Endodermal cell (in vitro differentiated cells): ENCODE measurements around the gene KIF6. TPM values are rescaled to one million over a fixed set of nuclear protein-coding genes. Genes with fewer than 3 reads are reported as not detected.

ENCODE experiments used
- DNase-seq: peaks from one replicate; pipeline ENCODE4 v3.0.0-alpha.2; 2017
- H3K27ac ChIP-seq: 2 replicates; pipeline ENCODE4 v1.5.1; 2013; ENCODE audit warnings: mild to moderate bottlenecking, low read depth, low read length, moderate library complexity
- H3K27me3 ChIP-seq: 2 replicates; pipeline ENCODE4 v1.6.1; 2013; ENCODE audit warnings: mild to moderate bottlenecking, low read length, moderate library complexity; ENCODE audit not compliant: insufficient read depth, control insufficient read depth, poor library complexity, severe bottlenecking
- H3K36me3 ChIP-seq: 2 replicates; pipeline ENCODE4 v1.7.0; 2013; ENCODE audit warnings: mild to moderate bottlenecking, low read length, moderate library complexity; ENCODE audit not compliant: control insufficient read depth, insufficient read depth
- H3K4me1 ChIP-seq: one replicate; pipeline ENCODE4 v1.7.0; 2013; ENCODE audit warnings: low read length; ENCODE audit not compliant: control insufficient read depth, insufficient read depth
- H3K4me3 ChIP-seq: 2 replicates; pipeline ENCODE4 v1.5.1; 2013; ENCODE audit warnings: mild to moderate bottlenecking, low read length, moderate library complexity
- H3K9ac ChIP-seq: 2 replicates; pipeline ENCODE4 v1.6.1; 2013; ENCODE audit warnings: mild to moderate bottlenecking, low read length, moderate library complexity; ENCODE audit not compliant: poor library complexity, severe bottlenecking; ENCODE audit errors: extremely low read depth
- H3K9me3 ChIP-seq: 2 replicates; pipeline ENCODE4 v1.6.1; 2013; ENCODE audit warnings: mild to moderate bottlenecking, low read length, moderate library complexity; ENCODE audit not compliant: control insufficient read depth
- H3K27ac Mint-ChIP-seq: 2 replicates; pipeline ENCODE4 v1.8.0; 2020; ENCODE audit warnings: mixed read lengths
- H3K27me3 Mint-ChIP-seq: 2 replicates; pipeline ENCODE4 v1.8.0; 2021; ENCODE audit warnings: mild to moderate bottlenecking, mixed read lengths; ENCODE audit not compliant: insufficient read depth
- H3K36me3 Mint-ChIP-seq: 2 replicates; pipeline ENCODE4 v1.8.0; 2020; ENCODE audit warnings: low read depth, mixed read lengths
- H3K4me1 Mint-ChIP-seq: 2 replicates; pipeline ENCODE4 v1.8.0; 2020; ENCODE audit warnings: mixed read lengths
- H3K4me3 Mint-ChIP-seq: 2 replicates; pipeline ENCODE4 v1.8.0; 2020; ENCODE audit warnings: mild to moderate bottlenecking, moderate library complexity, mixed read lengths
- H3K9me3 Mint-ChIP-seq: 2 replicates; pipeline ENCODE4 v1.8.0; 2020; ENCODE audit warnings: mild to moderate bottlenecking, mixed read lengths
- CTCF ChIP-seq: fragments of 200-600 bp; sonication (generic); conservative IDR thresholded peaks from 2 replicates; pipeline ENCODE4 v1.5.0; 2021; ENCODE audit warnings: antibody characterized with exemption, mild to moderate bottlenecking
- WGBS, 2 experiments: methylation state at CpG; one replicate each; pipeline versions ENCODE4 v1.1.5 to v1.1.7; 2013; ENCODE audit warnings: missing lambda C conversion rate in 2 of 2, mixed read lengths in 1 of 2; ENCODE audit not compliant: insufficient coverage in 1 of 2, insufficient read length in 1 of 2; 5-methylcytosine and 5-hydroxymethylcytosine counted together
- total RNA-seq, 2 donors: library from RNA; stranded (reverse); fragmentation: NEBNext Ultra II Directional in 1 of 2; extraction: Animal tissue kit (Norgen Biotek cat#: 25700) in 1 of 2; gene quantifications; 2 replicates in 1 of 2; 3 replicates in 1 of 2; pipeline ENCODE4 v1.2.1, GENCODE V29; 2021

KIF6 gene
- total RNA-seq, 2 donors from 2014 or later, result 0.62 to 1.1 TPM

DNA sequence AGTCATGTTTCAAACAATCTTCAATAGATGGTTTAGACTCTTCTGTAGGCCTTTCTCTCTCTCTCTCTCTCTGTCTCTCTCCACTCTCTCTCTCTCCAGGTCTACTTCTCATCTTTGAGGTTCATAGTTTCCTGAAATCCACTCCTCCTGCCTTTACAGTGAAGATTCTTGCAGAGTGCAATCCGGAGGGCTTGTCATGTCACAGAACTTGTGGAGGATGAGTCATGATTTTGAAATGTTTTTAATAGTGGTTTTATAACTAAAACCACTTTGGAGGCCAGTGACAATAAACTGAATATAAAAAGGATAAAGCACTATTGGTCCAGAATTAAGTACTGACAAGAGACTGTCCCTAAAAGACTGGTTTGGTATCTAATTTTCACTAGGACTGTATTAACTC is 156.3 kb downstream of the KIF6 start:
- Histone ChIP-seq H3K36me3 (no peaks in the 10 kb centered on the region), H3K4me3 (no peak overlapping the region), H3K27ac (no peak overlapping the region), H3K27me3 (no peaks in the 10 kb centered on the region), H3K4me1 (no peaks in the 10 kb centered on the region), H3K9me3 (no peaks in the 10 kb centered on the region), H3K9ac (no peak overlapping the region)
- Mint-ChIP-seq H3K4me3 (no peak overlapping the region), H3K36me3 (no peaks in the 10 kb centered on the region), H3K9me3 (no peaks in the 10 kb centered on the region), H3K27me3 (no peaks in the 10 kb centered on the region), H3K4me1 (no peaks in the 10 kb centered on the region), H3K27ac (no peak overlapping the region)
- no peak for TF ChIP-seq CTCF
- WGBS, 2 experiments, result 80 to 90% methylated on average over 1 of the region's 1 CpG
- no peak for DNase-seq

DNA sequence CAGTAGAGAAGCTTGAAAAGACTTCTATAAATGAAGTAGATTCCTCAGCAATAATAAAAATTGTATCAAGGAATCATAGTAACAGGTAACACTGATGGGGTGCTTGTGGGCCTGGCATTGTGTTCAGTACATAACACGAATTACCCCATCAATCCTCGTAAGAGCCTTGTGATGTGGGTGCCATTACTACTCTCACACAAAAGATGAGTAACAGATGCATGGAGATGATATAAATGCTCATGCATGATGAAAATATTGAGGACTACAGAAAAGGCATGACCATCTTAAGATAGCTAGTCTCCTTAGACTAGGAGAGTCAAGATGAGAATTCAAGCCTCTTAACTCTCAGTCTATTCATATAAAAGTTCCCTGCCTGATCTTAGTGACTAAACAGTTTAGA is 158.1 kb downstream of the KIF6 start:
- no peaks in the 10 kb centered on the region for H3K36me3 ChIP-seq
- no peak for DNase-seq
- H3K9ac ChIP-seq, result no peak overlapping the region
- no peaks in the 10 kb centered on the region for H3K9me3 ChIP-seq
- Mint-ChIP-seq H3K4me3 (no peak overlapping the region), H3K4me1 (no peaks in the 10 kb centered on the region), H3K36me3 (no peaks in the 10 kb centered on the region), H3K27ac (no peak overlapping the region), H3K27me3 (no peaks in the 10 kb centered on the region), H3K9me3 (no peaks in the 10 kb centered on the region)
- no peak for TF ChIP-seq CTCF
- WGBS, 2 experiments, result 98% methylated on average over 2 of the region's 2 CpGs; no CpG with 5 or more reads in 1 of the 2 experiments
- no peaks in the 10 kb centered on the region for H3K4me1 ChIP-seq
- no peak overlapping the region for H3K4me3 ChIP-seq
- H3K27me3 ChIP-seq, result peaks cover 4% of the 10 kb centered on the region
- no peak overlapping the region for H3K27ac ChIP-seq

GRCh38 chr6:39566456-39566855 is 158.8 kb downstream of the KIF6 start:
- no peak overlapping the region for H3K4me3 Mint-ChIP-seq
- H3K36me3 Mint-ChIP-seq, result no peaks in the 10 kb centered on the region
- H3K4me1 ChIP-seq, result no peaks in the 10 kb centered on the region
- H3K9me3 Mint-ChIP-seq, result no peaks in the 10 kb centered on the region
- no peaks in the 10 kb centered on the region for H3K4me1 Mint-ChIP-seq
- H3K9me3 ChIP-seq, result no peaks in the 10 kb centered on the region
- H3K27ac Mint-ChIP-seq, result no peak overlapping the region
- H3K36me3 ChIP-seq, result no peaks in the 10 kb centered on the region
- H3K27me3 Mint-ChIP-seq, result no peaks in the 10 kb centered on the region
- peaks cover 11% of the 10 kb centered on the region for H3K27me3 ChIP-seq
- no peak for DNase-seq
- H3K27ac ChIP-seq, result no peak overlapping the region
- H3K4me3 ChIP-seq, result no peak overlapping the region
- no peak for TF ChIP-seq CTCF
- no peak overlapping the region for H3K9ac ChIP-seq
